T-helper 1 cell (primary cell): ENCODE measurements around the gene TOR3A.
"Not testable (repeated sequence)": the region's sequence is repeated elsewhere in the genome, so short reads cannot be mapped to it uniquely, and the experiment has no call there.

Experiments
- DNase-seq, 5 donors: peaks; one replicate each; pipeline ENCODE4 v3.0.0-alpha.2; 2012 to 2020

Gene TOR3A

DNA sequence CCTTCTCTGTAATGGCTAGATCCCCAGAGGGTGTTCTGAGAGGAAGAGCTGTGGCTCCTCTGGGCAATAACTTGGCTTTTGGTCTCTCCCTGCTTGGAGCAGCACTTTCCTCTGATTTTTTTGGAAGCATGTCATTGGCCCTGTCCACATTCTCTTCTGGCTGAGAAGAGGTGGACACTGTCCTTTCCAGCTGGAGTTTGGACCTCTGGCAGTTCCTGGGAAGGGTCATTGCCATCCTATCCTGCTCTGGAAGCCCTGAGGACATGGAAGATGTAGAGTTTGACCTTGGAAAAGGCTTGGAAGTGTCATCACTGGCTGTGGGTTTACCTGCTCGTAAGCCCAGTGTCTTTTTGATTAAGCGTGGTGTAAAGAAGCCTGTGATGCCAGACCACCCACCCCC is 26.8 kb downstream of the TOR3A start:
- DNase-seq = no peak

DNA sequence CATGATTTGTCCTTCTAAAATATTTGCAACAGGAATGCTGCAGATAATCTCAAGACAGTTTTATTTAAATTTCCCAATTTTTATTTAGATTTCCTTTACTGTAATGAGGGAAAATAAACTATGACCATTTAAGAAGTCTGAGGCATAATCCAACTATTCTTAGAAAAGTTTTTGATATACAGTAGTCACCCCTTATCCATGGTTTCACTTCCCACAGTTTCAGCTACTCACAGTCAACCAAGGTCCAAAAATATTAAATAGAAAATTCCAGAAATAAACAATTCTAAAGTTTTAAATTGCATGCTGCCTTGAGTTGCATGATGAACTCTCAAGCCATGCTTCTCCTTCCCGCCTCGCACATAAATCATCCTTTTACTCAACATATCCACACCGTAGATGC is 33.3 kb downstream of the TOR3A start:
- DNase-seq = no peak

DNA sequence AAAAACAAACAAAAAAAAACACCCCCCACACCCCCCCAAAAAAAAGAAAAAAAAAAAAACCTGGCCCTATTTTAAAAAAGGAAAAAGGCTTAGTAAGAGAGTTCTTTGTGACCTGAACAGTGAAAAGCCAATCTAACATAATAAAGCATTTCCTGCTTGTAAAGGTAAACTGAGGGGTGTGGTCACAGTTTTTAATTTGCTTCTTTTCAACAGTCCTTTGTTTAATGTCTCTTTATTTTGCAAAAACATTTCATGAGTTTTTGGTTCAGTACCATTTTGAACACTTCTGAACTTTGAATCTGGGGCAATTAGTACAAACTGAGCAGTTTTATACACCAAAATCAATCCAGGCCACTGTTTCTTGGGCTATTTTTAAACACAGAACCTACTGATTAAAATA is 37.6 kb downstream of the TOR3A start:
- no peak for DNase-seq

DNA sequence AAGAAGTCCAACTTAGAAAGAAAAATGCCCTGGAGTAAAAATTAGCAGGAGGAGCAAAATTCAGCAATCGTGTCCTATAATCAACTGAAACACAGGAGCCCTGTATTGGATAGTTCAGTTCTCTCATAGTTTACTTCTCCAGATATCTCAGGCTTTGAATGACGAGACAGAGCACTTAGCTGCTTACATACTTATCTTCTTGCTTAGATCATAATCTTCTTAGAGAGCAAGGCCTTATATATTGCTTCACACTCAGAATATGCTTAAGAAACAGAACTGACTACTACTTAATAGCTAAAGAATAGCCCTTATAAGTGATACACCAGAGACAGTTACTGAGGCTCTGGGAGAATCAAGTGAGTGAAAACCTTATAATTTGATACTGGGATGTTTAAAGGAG is 38.9 kb downstream of the TOR3A start:
- DNase-seq = no peak

DNA sequence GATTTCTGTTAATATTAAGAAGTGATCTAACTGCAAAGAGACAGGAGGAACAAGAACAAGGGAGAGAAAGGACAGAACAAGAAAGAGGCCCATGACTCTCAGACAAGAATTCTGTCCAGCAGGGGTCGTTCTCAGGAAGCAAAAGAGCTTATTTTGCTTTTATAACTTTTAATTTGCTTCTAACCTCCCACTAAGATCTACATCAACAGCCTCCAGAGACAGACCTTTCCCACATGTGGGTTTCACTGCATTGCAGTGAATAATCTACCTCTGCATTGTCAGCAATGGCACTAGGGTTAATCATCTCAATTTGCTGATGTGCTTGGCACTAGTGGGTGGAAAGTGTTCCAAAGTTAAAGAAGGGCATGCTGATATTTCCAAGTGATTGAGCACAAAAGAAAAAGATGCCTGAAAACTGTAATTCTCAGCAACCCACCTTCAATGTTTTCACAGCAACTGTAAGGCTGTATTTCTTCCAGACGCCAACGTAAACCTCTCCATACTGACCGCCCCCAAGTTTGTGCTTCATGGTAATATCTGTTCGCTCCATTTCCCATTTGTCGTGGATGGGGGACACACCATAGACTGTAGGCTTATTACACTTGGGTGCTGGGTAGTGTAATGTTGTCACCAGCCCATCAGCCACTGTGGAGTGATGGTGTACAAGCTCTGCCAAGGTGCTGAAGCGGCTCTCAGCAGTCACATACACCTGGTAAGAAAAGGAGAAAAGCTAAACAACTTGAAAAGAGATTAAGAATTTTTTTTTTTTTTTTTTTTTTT is 39.5 kb downstream of the TOR3A start:
- DNase-seq = peak in 2 of 5 donors; percentile 28 to 40

DNA sequence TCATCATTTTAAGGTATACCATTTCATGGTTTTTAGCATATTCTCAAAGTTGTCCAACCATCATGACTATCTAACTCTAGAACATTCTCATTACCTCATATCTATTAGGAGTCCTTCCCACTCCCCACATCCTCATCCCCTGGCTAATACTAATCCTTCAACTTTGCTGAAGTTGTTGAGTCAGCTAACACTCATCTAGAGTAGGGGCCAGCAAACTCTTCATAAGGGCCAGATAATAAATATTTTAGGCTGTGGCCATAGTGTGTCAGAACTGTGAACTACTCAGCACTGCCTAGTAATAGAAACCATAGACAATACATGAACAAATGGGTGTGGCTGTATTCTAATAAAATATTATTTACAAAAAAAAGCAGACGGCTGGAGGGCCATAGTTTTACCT is 43.0 kb downstream of the TOR3A start:
- no peak for DNase-seq

DNA sequence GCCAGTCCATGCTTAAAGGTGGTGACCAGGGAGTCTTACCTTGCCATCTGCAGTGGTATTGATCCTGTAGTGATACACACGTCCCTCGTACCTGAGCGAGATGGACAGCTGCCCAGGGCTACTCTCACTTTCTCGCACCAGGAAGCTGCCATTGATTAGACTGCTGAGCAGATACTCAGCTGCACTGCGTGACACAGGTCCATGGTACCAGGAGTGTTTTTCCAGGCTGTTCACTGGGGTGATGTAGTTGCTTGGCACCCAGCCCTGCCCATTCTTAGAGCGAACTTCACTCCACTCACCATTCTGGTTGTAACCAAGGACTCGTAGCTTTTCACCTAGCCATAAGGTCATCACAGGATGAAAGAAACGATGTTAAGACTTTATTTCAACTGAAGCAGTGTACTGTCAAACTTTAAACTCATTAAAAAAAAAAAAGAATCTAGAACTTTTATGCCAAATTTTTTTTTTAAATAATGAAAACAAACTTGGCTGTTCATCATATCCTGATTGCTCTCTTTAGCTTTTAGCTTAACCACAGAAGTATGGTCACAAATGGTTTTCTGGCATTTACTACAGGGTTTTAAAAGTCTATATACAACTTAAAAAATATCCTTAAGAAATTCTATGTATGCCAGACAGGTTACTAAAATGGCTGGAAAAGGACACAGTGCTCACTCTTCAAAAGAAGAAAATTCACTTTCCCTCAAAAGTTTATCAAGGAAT is 44.6 kb downstream of the TOR3A start:
- no peak for DNase-seq

DNA sequence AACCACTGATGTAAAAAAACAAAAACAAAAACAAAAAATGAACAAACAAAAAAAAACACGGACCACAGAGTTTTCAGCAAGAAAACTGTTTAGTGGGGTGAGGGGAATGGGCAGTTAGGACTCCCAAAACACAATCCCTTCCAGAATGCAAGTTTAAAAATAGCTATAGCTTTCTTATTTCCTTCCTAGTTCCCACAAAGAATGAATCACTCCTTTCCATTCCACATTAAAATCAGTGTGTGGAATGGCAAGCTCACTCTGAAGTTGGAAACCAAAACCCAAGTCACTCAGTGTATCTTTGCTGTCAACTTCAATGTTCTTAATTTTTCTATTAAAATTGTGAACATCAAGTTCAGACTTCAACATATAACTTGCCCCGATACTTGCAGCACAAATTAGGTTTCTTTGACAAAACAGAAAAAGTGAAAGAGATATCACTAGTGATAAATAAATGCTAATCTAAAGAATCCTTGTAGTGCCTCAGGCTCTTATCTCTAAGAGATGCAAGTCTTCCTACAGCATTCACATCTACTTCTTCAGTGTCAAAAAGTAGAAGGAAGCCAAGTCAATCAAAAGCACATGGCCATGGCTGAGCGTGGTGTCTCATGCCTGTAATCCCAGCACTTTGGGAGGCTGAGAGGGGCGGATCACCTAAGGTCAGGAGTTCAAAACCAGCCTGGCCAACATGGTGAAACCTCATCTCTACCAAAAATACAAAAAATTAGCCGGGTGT is 45.5 kb downstream of the TOR3A start:
- DNase-seq = no peak

DNA sequence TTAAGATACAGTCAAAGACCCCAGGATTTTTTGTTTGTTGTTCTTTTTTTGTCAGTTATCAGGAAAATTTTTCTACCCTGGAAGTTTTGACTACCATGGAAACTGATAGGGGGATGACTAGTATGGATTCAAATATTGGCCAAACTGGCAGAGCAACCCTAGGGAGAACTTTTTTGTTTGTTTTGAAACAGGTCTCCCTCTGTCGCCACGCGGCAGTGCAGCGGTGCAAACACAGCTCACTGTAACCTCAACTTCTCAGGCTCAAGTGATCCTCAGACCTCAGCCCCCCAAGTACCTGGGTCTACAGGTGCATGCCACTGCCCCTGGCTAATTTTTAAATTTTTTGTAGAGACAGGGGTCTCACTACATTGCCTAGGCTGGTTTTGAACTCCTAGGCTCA is 46.6 kb downstream of the TOR3A start:
- no peak for DNase-seq

DNA sequence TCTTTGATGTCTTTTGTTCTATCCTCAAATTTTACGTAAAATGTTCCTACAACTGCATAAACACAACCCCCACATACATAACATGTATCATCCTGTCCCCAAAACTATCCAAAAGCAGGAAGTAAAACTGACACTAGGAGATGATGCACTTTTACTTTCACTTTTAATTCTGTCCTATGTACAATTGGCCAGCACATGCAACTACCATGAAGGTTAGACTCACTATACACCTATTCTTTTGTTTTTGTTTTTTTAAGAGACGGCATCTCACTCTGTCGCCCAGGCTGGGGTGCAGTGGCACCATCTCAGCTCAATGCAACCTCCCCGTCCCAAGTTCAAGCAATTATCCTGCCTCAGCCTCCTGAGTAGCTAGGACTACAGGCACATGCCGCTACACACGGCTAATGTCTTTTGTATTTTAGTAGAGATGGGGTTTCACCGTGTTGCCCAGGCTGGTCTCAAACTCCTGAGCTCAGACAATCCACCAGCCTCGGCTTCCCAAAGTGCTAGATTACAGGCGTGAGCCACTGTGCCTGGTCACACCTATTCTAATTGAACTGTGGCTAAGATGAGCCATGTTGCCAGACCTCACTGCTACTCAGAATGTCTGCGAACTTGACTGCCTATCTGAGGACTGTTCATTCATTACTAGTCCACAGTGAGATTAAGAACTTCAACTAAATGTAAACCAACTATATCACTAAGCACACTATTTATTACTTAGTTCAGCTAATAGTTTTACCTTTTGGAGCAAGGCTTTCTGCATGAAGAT is 48.0 kb downstream of the TOR3A start:
- DNase-seq = peak in 2 of 5 donors; percentile 5 to 79

DNA sequence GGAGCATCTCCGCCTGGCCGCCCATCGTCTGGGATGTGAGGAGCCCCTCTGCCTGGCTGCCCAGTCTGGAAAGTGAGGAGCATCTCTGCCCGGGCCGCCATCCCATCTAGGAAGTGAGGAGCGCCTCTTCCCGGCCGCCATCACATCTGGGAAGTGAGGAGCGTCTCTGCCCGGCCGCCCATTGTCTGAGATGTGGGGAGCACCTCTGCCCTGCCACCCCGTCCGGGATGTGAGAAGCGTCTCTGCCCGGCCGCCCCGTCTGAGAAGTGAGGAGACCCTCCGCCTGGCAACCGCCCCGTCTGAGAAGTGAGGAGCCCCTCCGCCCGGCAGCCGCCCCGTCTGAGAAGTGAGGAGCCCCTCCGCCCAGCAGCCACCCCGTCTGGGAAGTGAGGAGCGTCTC is 53.3 kb downstream of the TOR3A start:
- DNase-seq = not testable (repeated sequence)

DNA sequence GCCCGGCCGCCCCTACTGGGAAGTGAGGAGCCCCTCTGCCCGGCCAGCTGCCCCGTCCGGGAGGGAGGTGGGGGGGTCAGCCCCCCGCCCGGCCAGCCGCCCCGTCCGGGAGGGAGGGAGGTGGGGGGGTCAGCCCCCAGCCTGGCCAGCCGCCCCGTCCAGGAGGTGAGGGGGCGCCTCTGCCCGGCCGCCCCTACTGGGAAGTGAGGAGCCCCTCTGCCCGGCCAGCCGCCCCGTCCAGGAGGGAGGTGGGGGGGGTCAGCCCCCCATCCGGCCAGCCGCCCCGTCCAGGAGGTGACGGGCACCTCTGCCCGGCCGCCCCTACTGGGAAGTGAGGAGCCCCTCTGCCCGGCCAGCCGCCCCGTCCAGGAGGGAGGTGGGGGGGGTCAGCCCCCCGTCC is 53.8 kb downstream of the TOR3A start:
- DNase-seq = not testable (repeated sequence)

DNA sequence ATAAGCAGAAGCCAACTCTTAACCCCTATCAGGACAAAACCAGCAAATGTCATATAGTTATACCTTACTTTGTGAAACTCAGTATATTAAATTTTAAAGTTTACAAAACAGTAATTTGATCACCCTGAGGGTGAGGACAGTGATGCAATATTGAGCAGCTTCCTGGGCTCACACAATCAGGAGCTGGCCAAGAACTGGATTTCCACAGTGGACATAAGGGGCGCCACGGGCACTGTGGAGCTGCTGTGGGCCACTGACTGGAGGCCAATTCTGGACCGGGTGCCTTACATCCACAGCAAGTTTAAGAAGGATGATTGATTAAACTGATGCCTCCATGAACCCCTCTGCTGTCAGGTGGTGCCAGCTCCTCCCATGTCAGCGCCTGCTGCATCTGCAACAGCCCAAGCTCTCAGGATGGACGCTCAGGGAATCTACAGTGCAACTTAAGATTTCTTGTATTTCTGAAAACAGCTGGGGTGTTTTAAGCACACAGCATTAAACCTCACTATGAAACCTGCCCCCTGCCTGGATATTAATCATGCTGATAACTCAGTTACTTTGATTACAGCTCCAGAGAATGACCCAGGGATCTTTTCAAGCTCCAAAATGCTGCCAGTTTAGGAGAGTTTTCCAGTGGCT is 55.9 kb downstream of the TOR3A start:
- no peak for DNase-seq

DNA sequence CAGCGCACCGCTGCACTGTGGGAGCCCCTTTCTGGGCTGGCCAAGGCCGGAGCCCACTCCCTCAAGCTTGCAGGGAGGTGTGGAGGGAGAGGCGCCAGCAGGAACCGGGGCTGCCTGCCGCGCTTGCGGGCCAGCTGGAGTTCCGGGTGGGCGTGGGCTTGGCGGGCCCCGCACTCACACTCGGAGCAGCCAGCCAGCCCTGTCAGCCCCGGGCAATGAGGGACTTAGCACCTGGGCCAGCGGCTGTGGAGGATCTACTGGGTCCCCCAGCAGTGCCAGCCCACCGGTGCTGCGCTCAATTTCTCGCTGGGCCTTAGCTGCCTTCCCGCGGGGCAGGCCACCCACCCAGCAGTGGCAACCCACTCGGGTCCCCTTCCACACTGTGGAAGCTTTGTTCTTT is 56.9 kb downstream of the TOR3A start:
- DNase-seq = not testable (repeated sequence)

DNA sequence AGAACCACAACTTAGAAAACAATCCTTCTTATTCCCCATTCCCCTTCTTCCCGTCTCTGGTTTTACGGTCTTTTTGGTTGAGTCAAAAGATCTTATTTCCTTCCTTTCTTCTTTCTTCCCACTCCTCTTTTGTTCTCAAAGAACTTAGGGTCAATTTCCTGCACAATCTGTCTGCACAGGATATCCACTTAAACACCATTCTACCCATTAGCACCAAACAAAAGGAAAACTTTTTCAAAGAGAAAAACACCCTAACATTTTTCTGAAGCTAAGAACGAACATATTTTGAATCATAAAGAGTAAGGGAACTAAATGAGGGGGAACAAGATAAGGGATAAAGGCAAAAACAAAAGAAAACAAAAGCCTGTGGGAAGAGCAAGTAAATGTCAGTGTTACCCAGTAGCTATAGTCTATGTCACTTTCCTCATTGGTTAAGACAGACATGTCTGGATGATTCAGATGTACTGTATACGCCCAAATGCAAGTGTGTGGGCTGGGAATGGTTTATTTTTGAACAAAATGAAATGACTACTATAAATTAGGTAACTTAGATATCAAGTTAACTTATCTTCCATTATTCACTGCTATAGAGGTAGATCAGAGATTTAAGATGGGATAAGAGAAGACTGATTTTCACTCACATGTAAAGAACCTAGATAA is 59.9 kb downstream of the TOR3A start:
- no peak for DNase-seq

DNA sequence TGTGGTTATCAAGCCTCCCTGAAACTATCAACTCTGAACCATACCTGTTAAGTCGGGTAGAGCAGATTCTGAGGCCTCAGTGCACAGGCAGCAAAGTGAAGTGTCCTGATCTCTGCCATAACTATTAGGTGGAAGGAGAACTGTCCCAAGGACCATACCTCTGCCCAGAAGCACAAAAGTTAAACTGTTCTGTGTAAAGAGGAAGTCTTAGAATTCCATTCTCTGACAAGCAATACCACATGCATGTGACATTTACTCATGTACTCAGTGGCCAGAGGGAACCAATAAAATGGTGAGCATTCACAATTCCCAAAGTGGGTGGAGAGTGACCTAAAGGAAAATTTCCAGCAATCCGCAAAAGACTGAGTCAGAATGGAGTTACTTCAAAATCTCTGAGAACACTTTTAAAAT is 61.0 kb downstream of the TOR3A start:
- no peak for DNase-seq

DNA sequence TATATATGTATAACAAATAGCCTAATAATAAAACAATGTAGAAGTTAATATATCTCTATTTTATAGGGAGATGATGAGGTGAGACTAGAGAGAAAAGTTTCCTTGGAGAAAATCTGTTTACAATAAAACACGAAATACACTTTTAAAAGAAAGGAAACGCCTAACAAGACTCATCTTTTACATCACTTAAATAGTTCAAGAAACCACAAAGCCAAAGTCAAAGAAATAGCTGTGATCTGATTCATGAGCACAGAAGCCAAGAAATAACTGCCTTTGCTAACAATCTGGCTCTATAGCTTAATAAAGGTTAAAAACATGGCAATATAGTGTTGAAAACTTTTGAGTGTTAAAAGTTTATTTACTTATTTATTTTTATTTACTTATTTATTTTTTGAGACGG is 61.5 kb downstream of the TOR3A start:
- no peak for DNase-seq

DNA sequence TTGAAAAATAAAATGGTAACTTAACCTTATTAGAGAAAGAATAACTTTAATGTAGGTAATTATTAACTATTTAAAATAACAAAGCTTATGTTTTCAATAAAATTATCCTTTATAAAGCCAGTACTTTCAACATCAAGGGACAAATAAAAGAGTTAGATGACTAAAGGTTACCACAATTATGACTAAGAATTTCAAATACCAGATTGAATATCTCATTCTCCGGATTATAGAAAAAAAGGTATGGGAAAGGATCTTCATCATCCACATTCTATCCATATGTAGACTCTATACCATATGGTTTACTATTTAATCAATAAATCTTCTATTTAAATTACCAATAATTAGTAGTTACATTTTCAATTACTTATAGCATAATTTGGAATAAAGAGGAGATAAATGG is 62.8 kb downstream of the TOR3A start:
- no peak for DNase-seq

DNA sequence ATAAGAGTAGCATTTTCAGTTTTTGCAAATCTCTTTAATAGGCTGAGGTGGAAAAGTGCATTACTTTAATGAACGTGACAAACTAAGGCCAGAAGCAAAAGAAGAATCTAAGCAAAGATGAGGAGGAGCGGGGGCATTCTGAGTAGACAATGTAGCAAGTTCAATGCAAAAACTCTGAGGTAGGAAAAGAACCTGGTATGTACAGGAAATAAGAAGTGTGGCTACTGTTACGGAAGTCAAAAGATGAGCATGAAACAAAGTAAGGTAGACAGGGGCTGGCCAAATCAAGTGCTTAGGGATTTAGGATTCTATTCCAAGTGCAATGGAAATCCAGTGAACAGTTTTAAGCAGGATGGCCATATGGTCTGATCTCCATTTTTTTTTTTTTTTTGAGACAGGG is 63.7 kb downstream of the TOR3A start:
- no peak for DNase-seq
